T-helper 1 cell (primary cell): ENCODE data around the gene MGAT3.

Experiments used
- DNase-seq, 5 donors: peaks; one replicate each; pipeline ENCODE4 v3.0.0-alpha.2; 2012 to 2020

The MGAT3 gene

DNA sequence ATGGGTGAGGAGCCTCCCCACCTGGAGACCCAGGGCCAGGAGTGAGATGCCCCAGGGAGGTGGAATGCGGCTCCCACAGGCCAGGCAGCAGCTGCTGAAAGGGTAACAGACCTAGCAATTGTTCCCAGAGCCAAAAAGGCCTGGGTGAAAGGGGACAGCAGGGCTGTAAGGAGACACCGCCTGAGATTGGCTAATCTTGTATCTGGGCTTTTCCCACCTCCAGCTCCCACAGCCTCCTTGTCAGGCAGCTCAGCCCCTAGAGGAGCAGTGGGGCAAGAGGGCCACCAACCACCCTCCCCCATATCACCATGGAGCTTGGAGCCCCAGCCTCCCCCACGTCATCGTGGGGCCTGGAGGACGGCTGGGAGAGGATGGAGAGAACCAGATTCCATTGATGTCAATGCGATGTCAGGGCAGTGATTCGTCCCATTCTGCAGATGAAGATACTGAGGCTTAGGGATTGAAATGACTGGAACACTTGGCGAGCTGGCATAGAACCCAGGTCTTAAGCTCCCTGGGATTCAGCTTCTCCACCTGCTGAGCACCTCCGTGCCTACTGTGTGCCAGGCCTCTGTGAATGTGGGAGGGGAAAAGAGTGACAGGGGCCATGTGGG, 2.9 kb upstream of the MGAT3 start:
- DNase-seq, result no peak

DNA sequence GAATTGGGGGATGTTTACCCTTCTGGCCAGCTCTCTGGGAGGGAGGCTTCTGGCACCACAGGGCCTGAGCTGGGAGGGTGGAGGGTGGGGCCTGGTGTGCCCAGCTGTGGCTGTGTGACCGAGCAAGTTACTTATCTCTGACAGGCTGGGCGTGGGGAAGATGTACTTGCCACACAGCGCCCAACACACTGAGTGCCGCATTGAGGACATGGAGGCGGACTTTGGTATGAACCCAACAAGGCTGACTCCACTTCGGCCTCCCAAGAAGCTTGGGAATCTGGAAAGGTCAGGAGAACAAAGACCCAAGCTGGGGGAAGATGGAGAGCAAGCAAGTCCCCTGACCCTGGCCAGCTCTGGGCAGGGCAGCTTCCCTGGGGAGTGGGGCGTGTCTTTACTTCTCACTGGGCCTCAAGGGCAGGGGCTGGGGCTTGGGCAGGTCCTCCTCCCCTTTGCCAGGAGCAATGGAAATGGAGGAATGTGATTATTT, 2.4 kb upstream of the MGAT3 start:
- no peak for DNase-seq

DNA sequence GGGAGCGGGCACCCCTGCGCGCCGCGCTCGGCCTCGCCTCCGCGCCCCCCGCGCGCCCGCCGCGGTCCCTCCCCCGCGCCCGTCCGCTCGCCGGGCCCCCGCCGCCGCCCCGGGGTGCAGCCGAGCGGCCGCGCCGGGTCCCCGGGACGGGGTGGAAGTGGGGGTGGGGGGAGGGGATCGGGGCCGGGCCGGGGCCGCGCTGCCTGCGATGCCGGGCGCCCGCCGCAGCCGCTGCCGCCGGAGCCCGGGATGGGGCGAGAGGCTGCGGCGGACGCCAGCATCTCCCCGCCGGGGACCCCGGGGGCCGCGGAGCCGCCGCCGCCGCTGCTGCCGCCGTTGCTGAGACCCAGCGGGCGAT, 365 bp downstream of the MGAT3 start:
- DNase-seq, result no peak

DNA sequence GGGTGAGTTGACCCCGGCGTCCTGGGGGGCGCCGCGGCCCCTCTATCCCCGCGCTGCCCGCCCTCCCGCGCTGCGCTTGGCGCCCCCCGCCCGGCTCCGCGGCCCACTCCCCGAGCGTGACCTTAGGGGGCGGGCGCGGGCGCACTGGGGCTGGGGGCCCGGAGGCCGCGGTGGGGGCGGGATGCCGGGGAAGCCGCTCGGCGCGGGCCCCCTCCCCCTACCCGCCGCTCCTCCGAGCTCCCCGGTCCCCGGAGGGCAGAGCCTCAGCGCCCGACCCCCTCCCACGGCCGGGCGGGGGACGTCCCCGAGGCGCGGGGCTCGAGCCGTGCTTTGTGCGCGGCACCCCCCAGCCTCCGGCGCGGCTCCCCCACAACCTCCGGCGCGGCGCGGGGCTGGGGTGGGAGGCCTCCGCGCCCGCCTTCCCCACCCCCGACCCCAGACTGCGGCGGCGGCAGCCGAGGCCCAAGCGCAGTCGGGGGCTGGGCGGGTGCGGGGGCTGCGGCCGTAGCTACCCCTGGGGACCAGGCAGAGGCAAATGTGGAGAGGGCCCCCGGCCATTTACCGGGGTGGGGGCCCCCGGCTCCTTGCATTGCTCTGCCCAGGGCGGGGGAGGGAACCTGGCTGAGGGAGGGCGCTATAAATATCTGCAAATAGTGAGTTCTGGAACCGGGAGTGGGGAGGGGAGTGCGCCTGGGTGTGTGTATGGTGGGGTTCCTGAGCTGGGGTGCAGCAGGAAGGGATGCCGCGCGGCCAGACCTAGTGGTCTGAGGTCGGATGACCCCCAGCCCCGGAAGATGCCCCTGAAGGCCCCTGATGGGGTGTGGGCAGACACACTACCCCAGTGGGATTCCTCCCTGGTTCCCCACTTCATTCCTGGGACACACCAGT, 988 bp downstream of the MGAT3 start:
- no peak for DNase-seq

DNA sequence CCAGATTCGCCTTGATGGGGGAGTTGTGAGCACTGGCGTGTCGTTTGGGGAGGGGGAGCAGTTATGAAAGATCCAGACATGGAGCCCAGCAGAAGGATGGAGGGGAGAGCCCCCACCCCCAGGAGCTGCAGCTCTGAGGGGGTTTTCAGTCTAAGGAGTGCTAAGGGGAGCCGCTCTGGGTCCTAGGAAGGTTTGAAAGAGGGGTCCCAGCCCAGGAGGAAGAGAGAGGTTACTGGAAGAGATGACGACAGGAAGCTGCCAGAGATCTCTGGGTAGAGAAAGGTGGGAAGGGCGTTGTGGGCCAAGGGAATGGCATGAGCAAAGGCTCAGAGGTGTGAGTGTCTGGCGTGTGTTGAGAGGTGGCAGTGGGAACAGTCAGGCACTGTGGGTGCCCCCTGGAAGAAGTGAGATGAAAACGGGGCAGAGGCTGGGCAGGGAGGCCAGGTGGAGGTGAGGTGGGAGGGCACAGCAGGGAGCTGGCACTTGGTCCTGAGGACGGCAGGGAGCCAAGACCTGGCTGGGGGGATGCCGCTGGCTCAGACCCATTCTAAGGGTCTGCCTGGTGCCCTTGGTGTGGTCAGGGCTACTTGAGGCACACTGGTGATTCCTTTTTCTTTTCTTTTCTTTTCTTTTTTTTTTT, 1.8 kb downstream of the MGAT3 start:
- no peak for DNase-seq

DNA sequence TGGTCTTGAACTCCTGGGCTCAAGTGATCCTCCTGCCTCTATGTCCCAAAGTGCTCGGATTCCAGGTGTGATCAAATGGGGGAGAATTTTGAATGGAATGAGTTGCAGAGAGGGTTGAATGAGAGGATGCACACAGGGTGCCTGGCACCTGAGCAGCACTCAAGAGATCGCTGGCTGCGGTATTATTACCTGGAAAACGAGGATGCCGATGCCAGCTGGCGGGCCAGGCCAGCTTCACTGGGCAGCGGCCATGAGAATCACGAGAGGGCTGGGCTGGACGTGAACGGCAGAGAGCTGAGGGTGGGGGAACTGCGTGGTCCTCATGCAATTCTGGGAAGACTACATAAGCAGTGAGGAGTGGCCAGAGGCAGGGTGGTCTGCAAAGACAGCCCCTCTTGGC, 2.9 kb downstream of the MGAT3 start:
- no peak for DNase-seq

DNA sequence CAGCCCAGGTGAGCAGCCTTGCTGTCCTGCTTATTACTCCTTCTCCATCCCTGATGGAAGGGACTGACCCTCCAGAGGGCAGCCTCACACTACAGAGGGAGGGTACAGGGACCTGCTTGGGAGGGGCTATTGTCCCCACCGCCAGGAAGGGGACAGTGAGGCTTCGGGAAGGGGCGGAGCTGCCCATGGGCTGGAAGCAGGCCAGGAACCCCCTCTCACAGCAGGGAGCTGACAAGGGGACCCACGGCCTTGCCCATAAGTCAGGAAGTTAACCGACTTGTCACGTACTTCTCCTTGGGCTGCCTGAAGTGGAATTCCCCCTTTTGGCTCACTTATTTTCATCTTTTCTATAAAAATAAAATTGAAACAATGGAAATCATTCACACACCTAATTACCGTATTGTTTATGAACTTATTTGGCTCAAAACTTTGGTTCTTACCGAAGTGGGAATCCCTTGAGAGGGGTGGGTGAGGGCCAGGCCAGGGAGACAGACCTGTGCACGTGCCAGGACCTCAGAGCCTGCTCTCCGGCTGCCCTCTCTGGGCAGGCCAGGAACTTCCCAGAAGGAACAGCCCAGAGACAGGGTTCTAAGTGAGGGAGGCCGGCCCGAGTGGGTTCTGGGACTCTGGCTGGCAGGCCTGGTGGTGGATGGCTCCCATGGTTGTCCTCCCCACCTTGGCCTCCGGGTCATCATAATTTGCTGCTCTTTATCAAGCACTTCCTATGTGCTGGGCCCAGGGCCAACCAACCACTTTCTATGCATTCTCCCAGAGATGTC, 5.8 kb downstream of the MGAT3 start:
- no peak for DNase-seq

DNA sequence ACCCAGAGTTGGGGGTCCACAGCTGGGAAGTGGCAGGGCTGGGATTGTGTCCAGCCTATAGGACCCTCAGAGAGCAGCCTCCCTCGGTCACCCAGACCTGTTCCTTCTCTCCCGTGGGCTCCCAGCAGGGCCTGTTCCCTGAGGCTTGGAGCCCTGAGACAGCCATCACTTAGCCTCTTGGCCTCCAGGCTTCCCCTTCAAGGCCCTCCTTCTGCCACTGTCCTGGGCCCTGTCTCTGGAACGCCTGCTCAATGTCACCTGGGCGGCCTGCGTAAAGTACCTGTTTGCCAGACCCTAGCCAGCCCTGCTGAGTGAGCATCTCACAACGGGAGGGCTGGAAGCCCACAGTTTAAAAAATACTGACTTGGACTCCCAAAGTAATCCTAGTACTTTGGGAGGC, 6.5 kb downstream of the MGAT3 start:
- DNase-seq, result no peak

DNA sequence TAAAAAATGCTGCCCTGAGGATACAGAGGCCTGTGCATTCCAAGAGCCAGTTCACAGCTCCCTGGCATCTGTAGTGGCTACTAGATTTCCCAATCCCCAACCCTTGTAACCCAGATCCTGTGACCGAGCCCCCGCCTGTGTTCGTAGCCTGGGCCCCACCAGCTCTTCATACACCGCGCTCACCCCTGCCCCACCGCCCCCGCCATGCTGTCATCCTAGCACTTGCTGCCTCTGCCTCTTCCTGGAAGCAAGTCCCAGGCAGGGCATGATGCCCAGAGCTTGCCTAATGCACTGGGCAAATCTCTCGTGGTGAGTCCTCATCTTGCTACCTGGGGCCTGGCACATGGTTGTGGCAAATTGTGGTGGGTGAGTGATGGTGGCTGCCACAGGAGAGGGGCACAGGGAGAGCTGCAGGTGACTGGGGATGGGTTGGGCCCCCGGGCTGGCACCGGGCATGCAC, 7.1 kb downstream of the MGAT3 start:
- no peak for DNase-seq

DNA sequence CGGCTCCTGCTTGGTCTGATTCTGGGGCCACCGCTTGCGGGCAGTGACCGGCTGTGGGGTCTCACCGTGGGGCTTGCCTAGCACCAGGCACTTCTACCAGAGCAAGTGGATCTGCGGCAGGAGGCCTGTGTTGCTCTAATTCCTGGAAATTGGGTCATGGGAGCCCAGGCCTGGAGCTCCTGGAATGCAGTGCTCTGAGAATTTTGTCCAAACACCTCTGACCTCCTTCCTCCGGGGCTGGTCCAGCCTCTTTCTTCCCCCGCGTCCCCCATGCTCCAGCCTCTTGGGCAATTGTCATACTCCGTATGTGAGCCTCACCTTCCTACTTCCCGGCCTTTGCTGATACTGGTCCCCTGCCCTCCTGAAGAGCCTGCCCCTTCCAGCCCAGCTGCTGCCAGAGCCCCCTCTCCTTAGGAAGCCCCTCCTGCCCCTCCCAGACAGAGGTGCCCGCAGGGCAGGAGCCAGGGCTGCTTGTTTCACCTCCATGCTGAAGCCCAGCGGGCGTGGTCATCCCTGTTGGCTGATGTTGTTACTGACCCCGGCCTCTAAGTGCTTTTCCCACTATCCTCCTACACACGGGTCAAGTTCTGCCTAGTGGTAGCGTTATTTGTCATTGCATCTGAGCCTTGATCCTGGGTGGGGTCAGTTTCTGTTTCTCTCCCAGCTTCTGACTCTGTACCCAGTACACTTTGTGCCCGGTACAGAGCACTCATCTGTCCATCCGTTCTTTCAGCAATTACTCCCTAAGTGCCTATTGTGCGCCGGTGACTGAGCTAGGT, 9.6 kb downstream of the MGAT3 start:
- no peak for DNase-seq

DNA sequence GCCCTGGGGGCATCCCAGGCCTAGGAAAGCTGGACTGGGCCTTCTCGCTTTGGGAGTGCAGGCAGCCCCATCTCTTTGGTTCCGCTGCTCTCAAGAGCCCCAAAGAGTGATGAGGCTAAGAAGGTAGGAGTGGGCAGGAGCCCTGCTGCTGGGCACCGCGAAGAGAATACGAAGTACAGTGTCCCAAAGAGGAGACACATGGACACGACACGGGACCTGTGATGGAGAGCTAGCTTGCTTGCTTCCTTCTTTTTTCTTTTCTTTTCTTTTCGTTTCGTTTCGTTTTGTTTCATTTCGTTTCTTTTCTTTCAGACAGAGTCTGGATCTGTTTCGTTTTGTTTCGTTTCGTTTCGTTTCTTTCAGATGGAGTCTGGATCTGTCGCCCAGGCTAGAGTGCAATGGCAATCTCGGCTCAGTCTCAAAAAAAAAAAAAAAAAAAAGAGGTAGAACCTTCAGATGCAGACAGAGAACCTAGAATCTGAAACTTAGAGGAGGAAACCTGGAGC, 10.6 kb downstream of the MGAT3 start:
- DNase-seq, result no peak

DNA sequence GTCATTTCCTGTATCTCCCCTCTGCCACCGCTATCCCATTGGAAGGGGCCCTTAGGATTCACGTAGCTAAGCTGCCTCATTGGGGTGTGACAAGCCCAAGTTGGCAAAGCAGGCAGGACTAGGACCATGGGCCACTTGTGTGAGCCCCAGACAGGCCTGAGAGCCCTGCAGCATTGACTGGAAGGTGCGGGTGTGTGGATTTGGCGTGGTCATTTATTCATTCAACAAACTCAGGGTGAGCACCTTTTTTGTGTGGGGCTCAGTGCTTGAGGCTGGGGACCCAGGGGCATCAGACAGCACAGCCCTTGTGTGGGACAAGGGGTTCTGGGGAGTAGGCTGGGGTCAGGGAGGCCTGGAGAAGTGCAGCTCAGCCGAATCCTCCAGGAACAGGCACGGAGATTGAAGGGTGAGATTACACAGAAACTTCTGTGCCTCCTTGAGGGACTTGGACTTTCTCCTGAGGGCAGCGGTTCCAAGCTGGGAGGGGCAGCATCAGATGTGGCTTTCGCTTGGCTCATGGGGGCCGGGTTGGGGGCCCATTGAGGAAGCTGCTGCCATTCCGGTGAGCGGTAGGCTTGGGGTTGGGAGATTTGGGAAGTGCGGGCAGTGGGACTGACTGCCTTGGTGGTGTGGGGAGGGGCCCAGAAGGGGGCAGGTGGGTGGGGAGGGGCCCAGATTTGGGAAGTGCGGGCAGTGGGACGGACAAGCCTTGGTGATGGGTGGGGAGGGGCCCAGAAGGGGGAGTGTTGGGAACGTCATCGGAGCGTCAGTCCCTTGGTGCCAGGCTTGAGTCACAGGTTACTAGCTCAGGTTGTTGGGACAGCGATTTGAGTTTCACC, 11.9 kb downstream of the MGAT3 start:
- no peak for DNase-seq

DNA sequence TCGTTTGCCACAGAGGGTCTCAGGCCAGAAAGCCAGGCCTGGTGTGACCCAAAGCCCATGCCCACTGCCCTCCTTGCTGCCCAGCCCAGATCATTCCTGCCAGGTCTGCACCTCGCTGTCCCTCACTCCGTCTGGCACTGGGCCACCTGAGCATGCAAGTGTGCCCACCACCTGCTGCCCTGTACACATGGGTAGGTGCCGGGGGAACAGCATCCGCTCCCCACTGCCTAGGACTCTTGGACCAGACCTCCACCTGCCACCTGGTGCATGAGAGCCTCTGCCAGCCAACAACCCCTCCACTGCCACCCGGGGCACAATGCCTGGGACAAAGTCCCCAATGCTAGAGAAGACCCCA, 12.5 kb downstream of the MGAT3 start:
- no peak for DNase-seq

DNA sequence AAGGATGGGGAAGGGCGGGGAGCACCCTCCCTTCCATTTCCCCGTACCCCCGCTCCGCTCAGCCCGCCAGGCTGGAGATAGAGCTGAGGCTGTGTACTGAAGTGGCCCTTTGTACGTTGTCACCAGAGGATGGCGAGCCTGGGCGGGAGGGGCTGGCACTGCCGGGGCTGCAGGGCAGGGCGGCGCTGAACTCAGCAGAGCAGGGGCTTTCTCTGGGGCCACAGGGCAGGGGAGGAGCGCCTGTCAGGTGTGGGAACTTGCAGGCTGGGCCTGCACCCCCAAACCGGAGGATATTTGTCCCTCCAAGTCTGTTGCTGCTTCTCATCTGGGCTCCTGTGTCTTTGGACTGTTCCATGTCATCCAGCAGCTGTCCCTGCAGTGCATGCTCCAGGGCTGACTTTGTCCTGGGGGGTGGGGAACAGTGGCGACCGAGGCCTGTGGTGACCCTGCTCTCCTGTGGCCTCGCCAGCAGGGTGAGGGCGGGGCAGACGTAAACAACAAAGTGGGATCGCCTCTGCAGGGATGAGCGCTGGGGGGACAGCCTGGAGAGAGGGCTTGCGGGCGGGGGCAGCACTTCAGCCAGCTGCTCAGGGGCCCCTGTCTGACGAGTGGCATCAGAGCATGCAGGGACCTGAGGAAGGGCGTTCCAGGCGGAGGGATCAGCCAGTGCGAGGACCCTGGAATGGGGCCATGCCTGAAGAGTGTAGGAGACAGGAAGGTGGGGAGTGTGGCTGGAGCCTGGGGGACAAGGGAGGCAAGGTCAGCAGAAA, 13.1 kb downstream of the MGAT3 start:
- no peak for DNase-seq

DNA sequence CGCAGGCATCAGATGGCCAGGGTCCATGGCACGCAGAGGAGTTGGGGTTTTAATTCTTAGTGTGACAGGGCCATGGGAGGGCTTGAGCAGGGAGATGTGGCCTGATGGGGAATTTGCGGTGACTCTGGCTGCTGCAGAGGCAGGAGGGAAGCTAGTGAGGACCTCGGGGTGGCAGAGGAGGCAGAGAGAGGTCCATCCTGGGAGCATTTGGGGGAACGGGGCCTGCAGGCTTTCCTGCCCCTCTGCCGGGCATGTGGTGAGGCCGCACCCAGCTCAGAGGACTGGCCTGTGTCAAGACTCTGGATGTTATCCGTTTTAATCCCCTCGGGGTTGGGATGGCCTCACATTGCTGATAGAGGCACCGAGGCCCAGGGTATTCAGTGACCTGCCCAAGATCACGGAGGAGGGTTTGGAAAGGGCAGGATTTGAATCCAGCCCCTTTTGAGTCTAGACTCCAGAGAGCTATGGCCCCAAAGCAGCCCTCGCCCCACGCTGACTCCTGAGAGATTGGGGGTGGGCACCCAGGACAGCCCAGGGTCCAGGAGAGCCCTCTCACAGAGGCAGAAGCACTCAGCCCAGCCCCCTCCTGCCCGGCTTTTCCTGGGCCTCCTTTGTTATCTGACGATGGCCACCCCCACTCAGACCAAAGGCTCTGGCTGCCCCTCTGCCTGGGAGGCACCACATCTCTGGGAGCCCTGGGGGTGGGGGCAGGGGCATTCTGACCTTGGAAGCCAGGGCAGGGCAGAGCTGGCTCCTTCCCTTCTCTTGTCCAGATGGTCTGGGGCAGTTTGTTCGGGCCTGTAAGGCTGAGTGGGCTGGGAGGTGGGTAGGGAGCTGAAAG, 13.9 kb downstream of the MGAT3 start:
- DNase-seq, result no peak

DNA sequence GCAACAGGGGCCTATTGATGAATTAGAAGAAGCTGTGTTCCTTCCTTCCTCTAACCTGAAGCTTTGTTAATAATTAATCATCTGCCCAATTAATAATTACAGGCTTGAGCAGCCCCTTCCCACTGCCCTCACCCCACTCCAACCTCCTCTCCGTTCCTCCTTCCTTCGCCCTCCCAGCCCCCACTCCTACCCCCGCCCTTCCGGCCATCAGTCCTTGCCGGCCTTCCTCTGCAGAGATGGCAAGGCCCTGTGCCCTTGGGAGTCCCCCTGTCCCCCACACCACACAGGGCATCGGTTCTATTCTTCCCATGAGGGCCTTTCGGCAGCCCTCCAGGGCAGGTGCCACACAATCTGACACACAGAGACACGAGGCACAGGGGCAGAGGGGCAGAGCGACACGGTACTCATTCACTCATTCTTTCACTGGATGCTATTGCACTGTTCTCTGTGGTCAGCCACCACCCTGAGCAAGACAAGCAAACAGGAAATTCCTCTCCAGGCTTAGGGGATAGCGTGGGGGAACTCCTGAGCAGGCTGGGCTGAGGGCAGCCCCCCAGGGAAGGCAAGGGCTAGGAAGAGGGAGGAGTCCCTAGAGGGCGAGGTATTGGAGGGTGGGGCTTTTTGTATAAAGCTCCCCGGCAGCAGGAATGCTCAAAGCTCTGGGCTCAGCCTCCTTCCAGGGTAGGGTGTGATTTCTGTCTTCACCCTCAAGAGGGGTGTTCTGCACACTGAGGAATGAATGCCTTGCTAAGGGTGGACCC, 14.7 kb downstream of the MGAT3 start:
- DNase-seq, result no peak

DNA sequence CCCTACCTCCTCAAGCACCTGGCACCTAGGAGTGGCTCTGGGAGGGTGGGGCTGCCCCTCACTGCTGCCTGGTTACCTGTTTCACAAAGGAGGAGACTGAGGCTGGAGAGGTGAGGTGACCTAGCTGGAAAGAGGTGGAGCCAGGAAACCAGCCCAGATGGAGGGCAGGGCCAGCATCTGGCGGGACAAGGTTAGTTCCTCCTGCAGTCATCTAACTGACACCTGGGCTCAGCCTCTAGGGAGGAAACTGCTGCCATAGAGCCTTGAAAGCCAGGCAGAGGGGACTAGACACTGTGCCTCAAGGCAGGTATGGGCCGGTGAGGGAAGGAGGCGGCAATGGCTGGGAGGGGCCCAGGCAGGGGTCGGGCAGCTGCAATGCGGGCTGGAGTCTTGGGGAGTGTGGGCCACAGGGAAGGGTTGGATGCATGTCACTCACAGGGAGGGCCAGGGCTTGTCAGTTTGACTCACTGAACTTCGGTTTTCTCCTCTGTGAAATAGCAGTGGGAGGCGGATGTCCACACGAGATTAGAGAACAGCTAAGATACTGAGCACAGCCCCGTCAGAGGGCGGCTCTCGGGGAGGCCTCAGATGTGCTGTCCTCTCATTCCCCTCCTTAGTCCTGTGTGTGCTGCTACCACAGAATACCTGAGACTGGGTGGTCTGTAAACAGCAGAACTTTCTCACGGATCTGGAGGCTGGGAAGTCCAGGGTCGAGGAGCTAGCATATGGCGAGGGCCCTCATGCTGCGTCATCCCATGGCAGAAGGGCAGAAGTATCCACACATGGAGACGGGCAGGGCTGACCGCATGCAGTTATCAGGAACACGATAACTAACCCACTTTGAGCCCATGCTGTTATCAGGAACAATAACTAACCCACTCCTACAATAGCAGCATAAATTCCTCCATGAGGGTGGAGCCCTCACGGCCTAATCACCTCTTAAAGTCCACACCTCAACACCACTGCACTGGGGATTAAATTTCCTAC, 16.1 kb downstream of the MGAT3 start:
- DNase-seq, result no peak
